SKM-1 (cell line): ENCODE data around the gene ACOXL.

Experiments used
- DNase-seq: peaks from one replicate; lab custom pipeline; 2025; ENCODE audit not compliant: unreplicated experiment; lab: John Stamatoyannopoulos, UW

The ACOXL gene

DNA sequence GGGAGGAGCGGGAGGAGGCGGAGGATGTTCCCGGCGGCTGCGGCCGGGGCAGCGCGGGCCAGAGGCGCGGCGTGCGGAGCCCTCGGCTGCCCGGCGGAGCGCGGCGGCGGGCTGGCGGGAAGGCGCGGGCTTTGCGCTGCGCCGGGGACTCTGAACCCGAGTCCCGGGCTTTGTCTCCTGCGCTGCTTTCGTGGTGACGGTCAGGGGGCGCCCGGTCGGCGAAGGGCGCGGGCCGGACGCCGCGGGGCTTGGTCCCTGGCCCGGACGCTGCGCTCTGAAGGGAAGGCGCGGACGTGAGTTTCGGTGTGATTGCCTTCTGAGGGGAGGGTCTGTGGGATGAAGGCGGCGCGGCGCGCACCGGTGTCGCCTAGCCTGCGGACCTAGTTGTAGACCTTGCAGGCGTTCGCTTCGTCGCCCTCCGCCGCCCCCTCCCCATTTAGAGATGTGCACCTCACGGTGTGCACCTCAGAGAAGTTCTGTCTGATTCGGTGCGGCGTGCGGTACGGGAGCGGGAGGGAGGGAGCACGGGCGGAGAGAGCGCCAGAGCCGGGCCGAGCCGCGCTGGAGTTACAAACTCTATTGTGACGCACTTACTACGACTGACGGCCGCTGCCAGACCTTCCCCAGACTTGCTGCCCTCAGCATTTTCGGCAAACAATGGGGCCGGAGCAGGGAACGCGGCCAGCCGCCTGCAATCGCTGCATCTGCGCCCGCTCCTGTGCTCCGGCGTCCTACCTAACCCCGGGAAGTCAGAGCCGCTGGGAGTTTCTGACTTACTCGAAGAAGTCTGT is 390.5 kb downstream of the ACOXL start:
- DNase-seq: no peak

DNA sequence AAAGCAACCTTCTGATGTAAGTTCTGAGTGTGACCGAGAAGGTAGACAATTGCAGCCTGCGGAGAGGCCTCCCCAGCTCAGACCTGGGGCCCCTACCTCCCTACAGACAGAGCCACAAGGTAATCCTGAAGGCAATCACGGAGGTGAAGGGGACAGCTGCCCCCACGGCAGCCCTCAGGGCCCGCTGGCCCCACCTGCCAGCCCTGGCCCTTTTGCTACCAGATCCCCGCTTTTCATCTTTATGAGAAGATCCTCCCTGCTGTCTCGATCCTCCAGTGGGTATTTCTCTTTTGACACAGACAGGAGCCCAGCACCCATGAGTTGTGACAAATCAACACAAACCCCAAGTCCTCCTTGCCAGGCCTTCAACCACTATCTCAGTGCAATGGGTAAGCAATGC is 391.4 kb downstream of the ACOXL start:
- no peak for DNase-seq

DNA sequence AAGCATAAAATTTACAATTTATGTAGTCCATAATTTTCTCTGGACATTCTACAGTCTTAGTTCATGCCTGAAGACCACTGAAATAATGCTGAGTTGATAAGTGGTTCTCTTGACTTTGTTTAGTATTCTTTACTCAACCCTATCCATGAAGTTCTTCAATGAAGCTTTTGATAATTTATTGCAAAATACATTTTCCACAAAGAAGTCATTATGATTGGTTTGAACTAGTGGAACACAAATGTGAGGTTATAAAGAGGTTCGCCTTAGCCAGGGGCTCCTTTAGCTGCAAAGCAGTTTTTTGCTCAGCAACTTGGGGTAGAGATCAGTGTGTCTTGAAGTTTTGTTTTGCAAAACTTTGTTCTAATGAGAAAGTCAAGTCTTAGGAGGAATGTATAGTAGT is 394.2 kb downstream of the ACOXL start:
- no peak for DNase-seq

DNA sequence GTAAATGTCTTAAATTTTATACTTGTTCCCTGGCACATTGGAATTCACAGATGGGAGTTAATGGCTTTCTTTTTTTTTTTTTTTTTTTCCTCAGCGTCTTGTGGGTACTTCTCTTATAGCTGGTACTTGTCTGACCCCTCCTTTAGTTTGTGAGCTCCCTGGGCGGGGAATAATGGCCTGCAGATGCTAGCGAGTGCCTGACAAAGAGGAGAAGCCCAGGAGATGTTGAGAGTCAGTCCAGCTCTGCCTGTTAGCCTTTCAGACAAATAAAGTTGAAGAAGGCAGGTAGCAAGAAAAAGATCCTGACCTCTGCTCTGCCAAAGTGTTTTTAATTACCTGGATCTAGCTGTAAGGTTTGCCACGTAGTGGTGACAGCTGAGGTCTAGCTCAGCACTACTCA is 395.0 kb downstream of the ACOXL start:
- DNase-seq: no peak

DNA sequence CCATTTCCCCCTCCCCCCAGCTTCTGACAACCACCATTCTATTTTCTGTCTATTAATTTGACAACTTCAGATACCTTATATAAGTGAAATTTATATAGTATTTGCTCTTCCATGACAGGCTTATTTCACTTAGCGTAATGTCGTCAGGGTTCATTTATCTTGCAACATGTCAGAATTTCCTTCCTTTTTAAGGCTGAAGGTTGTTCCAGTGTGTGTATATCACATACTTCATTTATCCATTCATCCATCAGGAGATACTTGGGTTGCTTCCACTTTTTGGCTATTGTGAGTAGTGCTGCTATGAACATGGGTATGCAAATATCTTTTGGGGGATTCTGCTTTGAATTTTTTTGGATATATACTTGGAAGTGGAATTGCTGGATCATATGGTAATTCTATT is 395.7 kb downstream of the ACOXL start:
- no peak for DNase-seq

DNA sequence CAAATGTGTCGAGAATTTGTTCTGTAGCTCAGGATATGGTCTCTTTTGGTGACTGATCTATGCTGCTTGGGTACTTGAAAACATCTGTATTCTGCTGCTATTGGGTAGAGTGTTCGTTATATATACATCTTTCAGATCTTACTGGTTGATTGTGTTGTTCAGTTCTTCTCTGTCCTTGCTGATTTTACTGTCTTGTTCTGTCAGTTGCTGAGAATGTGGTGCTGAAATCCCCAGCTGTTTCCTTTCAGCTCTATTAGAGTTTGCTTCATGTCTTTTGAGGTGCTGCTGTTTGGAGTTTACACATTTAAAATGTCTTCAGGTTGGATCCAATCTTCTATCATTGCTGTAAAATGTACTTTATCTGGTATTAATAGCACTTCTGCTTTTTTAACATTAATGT is 401.2 kb downstream of the ACOXL start:
- no peak for DNase-seq

DNA sequence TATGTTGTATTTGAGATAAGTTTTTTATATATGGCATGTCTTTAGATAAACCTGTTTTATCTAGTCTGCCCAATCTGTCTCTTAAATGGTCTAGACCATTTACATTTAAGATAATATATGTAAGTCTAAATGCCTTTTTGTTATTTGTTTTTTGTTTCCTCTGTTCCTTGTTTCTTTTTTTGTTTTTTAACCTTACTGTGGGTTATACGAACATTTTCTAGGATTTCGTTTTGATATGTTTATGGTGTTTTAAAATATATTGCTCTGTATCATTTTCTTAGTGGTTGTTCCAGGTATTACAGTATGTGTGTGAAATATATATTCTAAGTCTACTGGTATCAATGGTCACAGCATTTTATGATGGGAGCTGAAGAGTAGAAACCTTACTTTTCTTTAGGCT is 401.7 kb downstream of the ACOXL start:
- DNase-seq: no peak

DNA sequence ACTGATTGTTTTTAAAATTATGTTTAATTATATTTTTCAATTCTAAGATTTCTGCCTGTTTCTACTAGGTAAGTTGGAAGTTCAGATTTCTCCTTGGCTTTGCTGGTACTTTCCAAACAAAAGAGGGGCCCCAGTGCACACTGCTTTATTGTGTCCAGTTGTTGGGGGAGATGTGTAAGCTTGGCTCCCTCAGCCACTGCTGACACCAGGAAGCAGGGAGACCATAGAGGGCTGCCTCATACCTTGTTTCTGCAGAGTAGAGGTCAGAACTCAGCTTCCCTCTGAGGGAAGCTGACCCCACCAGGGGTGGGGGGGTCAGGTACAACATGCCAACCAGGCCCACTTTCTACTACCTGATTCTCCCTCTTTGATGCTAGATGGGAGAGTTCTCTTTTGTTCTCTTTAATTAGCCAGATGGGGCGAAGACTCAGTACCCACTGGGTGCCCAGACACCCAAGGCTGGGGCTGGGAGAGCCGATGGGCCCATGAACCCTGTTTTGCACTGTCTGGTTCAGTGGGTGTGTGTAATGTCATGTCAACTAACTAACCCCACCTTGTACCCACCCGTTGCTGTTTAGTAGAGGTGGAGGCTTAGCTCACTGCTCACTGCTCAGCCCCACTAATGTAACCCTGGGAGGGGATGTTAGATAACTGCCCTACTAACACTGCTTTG is 403.0 kb downstream of the ACOXL start:
- DNase-seq: no peak

DNA sequence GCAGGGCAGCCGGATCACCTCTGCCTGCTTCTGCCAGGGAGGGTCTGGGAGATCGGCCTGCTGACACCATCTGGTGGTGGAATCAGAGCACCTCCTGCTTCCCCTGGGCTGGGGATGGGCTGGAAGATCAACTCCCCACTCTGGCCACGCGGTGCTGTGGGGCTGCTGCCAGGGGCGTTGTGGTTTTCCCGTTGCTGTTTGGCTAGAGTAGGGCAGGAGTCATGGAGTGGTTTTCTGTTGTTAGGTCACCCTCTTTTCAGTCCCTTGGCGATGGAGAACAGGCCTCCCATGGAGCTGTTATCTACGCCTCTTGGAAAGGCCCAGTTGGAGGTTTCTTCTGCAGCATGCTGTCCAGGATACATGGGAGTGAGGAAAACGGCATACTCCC is 403.5 kb downstream of the ACOXL start:
- DNase-seq: no peak

DNA sequence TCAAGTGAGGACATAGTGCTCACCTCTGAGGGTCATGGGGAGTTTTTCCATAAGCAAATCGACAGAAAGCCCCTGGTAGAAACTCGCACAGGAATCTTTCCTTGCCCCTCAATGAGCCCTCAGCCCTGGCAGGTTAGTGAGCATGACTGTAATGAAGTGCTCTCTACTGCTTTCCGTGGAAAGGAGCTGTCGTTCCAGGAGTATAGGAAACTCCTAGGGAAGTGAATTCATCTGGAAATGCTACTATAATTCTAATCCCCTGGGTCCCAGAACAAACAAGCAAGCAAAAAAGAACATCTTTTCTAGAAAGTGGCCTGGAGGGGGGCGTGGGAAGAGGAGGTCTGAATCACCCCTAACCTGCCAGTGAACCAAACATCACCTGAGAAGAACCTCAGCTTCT is 406.5 kb downstream of the ACOXL start:
- DNase-seq: no peak

DNA sequence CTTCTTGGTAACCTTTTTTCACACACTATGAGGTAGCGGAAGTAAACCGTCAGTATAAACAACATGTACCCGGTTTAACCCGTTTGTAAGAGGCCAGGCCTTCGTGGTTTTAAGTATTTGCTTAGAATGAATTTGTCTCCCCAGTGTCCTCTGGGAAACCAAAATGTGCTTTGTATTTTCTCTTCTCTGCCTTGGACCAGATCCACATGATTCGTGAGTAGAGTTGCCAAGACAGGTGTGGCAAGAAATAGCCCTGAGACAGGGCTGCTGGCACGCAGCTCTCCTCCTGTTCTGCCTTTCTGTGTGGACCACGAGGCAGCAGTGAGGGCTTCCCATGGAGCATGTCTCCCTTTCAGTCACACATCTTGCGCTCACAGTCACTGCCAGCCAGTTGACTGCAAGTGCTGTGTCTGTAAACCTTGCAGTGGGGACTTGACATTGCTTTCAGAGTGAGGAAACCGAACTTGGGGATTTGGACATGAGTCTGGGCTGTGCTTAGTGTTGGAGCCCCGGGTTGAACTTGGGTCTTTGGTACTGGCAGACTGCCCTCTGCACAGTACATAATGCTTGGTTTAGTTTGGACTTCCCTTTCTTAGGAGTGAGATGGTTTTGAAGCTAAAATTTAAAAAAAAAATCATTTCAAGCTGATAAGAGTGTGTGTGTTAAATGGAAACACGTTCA is 407.4 kb downstream of the ACOXL start:
- DNase-seq: no peak

DNA sequence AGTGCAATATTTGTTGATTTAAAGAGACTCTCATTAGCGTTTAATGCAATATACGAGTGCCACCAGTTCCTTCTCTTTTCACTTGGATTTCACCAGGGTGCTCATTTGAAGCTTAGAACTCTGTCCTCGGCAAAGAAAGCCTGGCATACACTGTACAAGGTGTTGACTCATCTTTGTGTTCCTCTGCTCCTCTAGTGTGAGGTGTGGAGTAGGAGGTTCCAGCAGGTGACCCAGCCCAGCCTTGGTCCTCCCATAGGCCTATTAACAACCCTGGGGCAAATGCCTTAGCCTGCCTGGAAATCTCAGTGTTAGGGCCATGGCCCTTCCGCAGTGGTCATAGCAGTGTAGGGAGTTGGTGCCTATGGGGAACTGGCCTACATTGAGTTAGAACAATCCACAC is 408.4 kb downstream of the ACOXL start:
- no peak for DNase-seq

DNA sequence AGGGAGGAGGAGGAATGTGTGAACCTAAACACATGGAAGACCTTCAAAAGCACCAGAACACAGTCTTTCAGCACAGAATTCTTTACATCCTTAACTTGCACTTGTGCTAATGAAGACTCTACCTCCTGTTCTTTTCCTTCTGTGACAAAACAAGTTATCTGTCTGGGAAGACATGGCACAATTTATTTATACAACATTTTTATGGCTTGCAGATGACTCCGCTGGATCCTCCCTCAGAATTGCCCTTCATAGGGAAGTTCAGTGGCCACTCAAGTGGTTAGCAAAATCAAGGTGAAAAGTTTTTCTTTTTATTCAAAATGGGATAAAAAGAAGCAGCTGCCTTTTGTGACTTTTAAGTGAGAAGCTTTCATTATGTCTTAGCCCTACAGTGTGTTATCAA is 409.7 kb downstream of the ACOXL start:
- no peak for DNase-seq

DNA sequence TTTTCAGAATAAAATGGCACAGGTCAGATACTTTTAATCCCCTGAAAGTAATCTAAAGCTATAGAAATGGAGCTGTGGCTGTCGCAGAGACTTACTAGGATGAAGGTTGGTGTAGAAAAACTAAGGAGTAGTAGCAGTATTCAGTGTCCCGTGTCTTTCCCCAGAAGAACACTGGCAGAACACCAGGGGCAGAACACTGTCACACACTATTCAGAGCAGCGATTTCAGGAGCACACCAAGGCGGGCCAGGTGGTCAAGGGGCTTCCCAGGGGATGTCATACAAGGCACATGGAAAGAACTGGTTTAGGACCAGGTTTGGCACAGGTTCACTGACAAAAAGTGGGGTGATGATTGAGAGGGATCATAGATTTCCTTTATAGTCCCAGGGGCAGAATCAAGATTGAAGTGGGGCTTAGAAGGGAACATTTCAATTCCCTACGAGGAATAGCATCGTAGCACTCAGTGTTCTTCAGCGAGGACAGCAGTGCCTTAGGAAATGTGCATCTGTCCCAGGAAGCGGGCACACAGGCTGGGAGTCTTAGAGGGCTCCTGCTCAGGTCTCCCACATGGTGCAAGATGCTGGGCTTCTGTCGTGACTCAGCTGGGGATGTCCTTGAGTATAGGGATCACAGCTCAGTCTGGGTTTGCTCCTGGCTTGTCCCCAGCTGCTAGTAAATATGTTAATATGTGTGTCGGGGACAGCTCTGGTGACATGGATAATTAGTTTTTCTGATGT is 410.9 kb downstream of the ACOXL start:
- no peak for DNase-seq

DNA sequence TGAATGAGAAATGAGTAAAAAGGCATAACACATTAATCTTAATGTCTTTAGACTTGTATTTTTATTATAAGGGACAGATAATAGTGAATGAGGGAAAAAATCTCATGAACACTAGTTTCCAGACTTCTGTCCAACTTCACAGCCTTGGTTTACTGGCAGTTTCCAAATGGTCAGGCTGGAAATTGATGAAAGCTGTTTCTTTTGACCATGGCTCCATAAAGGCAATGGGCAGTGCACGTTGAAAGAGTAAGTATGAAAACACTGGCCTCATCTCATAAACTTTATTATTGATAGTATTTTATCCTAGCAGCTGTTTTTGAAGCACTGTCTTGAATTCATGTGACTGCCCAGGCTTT is 411.4 kb downstream of the ACOXL start:
- DNase-seq: no peak

DNA sequence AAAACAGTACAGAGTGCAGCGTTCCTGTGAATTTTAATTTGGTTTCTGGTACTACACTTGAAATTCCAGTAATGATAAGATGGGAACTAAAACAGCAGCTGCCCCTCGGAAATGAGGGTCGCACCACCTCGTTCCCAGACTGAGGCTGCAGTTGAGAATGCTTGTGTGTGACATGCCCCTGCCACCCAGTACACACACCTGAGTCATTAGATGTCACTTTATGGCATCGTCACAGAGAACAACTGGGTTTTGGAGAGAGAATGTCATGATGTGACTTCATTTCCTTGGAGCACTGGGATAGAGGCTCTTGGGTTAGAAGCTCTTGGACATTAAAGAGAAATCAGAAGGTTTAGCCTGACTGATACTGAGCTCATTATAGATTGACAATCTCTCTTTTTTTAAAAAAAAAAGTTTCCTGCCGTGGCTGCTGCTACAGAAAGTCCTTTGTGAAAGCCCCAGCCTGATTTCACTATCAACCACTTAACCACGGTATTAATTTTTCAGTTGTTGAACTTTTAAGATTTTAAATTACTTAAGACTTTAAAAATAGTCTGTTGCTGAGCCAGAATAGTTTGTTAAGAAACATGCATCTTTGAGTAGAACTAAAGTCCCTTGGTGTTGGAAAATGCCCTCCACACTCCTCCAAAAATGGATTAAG is 412.9 kb downstream of the ACOXL start:
- DNase-seq: no peak

DNA sequence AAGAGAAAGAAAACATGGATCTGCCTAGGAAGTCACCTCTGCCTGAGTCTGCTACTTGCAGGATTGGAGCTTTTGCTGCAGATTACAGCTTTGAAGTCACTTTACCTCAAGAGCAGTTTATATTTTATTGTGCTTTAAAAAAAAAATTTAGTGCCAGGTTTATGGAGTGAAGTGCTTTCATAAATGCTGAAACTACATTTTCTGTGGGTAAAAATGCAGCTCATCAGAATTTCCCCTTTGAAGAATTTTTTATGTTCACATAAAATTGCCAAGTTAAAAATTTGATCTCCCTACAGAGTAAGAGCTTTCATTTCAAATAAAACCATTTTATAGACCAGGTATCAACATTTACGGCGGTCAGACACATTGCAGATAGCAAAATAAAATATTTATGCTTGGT is 413.6 kb downstream of the ACOXL start:
- no peak for DNase-seq

DNA sequence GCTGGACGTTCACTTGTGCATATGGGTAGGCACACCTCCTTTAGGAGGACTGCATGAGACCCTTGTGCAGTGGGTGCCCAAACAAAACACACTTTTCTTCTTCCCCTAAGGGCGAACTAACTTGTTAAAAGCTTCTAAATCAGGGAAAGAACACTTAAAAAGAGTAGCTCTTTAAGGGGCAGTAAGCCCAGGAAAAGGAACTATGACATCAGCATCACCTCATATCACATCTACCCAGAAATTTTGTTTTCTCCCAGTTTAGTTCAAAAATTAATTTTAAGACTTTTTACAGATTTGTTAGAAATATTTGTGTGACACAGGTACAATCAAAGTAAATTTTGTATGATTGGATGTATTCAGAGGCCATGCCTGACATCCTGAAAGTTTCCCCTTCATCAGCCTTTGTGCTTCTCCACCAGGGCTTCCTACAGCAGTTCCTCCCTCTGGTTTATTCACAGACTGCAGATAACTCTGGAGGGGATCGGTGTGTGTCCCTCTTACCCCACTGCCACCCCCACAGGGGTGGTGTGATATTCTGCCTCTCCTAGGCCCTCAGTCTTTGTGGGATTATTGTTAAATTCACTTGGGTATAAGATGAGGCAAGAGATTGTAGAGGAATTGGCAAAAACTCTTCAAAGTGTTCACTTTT is 416.0 kb downstream of the ACOXL start:
- no peak for DNase-seq

DNA sequence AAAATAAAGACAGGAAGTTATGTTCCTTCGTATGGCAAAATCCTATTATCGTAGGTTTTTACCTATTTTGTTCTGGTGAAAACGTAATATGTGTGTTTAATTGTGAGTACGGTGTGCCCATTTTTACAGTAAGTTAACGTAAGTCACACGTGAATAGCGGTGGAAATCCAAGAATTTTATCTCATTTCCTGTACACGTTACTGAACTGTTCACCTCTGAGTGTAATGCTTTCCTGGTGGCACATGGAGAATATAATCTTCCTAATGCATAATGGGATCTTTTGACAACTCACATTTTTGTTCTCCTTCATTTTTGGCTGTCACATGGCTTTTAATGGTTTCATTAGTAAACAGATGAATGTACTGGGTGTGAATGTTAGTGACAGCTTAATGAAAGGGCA is 416.6 kb downstream of the ACOXL start:
- no peak for DNase-seq

DNA sequence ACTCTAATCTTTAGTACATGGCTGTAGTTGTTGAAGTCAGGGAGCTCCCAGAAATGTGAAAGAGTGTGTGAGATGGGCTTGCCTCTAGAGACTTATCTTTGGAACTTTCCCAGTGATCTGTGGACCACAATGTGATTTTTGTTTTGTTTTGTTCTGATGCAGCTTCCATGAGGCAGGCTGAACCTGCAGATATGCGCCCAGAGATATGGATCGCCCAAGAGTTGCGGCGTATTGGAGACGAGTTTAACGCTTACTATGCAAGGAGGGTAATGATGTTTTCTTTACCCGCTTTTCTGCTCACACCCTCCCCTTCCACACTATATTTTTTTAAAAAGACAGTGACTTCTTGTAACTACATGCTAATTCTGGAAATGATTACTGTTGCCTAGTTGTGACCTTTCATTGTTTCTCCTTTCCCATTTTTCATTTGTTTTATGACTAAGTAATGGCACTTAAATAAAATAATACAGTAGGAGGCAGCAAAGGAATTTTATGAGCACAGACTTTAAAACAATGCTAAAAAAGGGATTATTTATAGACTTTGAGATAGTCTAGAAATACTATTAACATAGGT is 417.6 kb downstream of the ACOXL start:
- no peak for DNase-seq
